Upper lobe of left lung (tissue), 4 donors: ENCODE measurements around the gene PIN1.

Experiments
- EP300 ChIP-seq, 4 donors: sonication (generic); formaldehyde crosslinking; IDR thresholded peaks; one replicate each; pipeline ENCODE4 v1.5.1; 2017; ENCODE audit warnings: antibody characterized with exemption in 4 of 4, control low read depth in 2 of 4
- POLR2A ChIP-seq, 4 donors: fragments of 450-650 bp; IDR thresholded peaks; one replicate each; pipeline ENCODE4 v1.5.1; 2016 to 2017; ENCODE audit warnings: antibody characterized with exemption in 4 of 4, mild to moderate bottlenecking in 2 of 4
- POLR2AphosphoS5 ChIP-seq, 2 donors: sonication (generic); formaldehyde crosslinking; IDR thresholded peaks; one replicate each; pipeline ENCODE4 v1.5.1; 2017; ENCODE audit warnings: antibody characterized with exemption in 2 of 2

DNA sequence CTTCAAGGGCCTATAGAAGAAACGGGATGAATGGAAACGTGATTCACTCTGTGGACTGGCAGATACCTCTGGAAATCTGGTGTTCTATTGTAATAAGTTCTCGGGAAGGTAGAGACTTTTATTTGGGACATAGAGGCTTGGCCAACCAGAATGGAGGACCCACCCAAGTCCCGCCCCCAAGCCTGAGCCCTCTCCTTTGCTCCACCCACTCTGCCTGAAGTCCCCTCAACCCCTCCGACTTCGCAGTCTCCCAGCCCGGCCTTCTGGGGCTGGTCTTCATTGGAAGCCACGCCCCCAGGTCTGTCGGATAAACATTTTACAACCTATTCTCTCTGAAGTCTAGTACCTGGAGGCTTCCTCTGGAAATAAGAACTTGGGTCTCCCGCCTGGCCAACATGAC is 33.1 kb upstream of the PIN1 start:
- no peak for TF ChIP-seq POLR2A (IDR thresholded peaks at IDR 0.05)
- TF ChIP-seq POLR2AphosphoS5 (IDR thresholded peaks at IDR 0.05): no peak
- no peak for TF ChIP-seq EP300 (IDR thresholded peaks at IDR 0.05)
